ENCODE results near the gene NFIC.

DNA sequence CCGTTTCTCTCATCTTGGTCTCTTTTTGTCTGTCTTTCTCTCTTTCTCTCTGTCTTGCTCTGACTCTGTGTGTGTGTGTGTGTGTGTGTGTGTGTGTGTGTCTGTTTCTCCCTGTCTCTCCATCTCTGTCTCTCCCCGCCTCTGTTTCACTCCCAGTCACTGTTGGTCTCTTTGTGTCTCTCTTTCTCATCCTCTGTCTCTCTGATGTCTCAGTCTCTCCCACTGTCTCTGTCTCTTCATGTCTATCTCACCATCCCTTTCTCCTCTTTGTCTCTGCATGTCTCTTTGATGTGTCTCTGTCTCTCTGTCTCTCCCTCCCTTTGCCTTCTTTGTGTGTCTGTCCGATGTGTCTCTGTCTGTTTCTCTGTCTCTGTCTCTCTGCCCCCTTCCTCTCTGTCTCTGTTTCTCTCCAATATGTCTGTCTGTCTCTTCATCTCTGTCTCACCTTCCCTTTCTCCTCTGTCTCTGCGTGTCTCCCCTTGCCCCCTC lies 2.5 kb downstream of the NFIC start:
- no peak for TF ChIP-seq TEAD4 (IDR thresholded peaks at IDR 0.05)
- no peak for TF ChIP-seq TAF1 (IDR thresholded peaks at IDR 0.05; ENCODE audit: low read depth)

All from Ishikawa (cell line).